HG02852 (cell line): ENCODE results near the gene CACNA2D4.

Experiments
- ATAC-seq: cut with Tn5 transposase; IDR thresholded peaks from one replicate; pipeline ENCODE4 v1.9.1; 2021; ENCODE audit warnings: mild to moderate bottlenecking, moderate library complexity; ENCODE audit not compliant: unreplicated experiment

CACNA2D4 gene

DNA sequence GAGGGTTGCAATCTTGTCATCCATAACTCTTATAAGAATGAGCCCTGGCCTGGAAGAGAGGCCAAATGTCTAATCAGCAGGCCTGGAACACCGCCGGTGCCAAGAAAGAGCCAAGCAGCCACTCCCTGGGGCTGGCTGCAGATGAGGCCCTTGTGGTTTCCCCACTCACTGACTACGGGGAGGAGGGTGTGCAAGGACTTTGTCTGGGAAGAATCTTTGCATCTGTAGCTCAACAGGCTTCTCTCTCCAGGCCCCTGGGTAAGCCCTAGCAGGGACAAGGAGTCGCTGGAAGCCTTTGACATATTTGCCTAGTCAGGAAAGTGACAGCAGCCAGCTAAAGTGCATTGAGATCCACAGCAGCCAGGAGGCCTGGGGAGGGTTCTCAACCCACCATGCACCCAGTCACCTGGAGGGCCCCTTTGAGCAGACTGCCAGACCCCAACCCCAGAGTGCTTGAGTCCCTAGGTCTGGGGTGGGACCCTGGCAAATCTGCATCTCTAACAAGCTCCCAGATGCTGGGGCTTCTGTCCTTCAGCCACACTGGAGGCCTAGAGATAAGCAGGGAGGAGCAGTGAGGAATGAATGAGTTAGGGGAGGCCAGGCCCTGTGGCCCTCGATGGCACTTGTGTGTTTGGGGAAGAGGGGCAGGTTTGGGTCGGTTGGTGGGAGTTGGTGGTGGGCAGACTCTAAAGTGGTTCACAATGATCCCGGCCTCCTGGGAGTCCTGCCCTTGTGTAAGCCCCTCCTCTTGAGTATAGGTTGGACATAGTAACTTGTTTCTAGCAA lies 112.0 kb downstream of the CACNA2D4 start:
- ATAC-seq, result no peak

DNA sequence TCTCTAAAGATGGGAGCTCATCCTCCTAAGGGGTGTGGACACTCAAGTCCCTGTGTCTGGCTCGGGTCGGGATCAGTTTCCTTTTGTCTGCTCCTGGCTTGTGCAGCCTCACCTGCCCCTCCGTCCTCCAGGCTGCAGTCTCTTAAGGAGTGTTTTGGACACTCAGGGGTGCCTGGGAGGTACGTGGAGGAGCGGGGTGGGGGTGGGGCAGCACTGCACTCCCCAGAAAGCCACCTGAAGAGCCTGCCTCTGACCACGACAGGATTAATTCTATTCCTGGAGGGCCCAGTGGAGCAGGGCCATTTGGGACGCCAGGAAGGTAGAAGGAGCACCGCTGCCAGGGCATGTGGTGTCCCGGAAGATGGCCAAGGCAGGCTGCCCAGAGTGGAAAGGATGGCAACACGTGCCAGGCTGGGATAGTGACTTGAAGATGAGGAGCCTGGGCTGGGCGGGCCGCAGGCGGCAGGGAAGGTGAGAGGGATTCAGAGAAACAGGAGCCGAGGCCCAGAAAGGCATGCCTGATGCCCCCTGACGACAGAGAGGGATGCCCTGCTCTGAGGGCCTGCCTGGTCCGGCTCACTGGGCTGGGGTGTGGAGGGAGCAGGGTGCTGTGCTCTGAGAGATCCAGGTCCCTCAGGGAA lies 112.9 kb downstream of the CACNA2D4 start:
- ATAC-seq, result no peak

GRCh38 chr12:1804545-1805332 lies 113.7 kb downstream of the CACNA2D4 start:
- peak; percentile 96 for ATAC-seq

DNA sequence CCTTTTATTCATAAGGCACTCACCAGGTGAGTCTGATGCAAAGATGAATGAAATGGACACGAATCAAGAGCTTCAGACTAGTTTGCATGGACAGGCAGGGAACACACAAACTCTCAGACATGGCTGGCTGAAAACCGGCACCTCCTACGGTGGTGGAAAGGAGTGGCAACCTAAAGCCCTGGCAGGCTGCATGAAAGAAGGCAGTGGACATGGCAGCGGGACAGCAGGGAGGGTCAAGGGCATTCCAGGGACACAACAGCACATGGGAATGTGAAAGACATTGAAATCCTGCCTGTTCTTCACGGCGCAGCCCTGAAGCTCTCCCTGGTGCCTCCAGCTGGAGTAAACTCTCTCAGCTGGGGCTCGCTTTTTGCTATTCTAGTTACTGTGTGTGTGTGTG lies 114.7 kb downstream of the CACNA2D4 start:
- ATAC-seq, result no peak

DNA sequence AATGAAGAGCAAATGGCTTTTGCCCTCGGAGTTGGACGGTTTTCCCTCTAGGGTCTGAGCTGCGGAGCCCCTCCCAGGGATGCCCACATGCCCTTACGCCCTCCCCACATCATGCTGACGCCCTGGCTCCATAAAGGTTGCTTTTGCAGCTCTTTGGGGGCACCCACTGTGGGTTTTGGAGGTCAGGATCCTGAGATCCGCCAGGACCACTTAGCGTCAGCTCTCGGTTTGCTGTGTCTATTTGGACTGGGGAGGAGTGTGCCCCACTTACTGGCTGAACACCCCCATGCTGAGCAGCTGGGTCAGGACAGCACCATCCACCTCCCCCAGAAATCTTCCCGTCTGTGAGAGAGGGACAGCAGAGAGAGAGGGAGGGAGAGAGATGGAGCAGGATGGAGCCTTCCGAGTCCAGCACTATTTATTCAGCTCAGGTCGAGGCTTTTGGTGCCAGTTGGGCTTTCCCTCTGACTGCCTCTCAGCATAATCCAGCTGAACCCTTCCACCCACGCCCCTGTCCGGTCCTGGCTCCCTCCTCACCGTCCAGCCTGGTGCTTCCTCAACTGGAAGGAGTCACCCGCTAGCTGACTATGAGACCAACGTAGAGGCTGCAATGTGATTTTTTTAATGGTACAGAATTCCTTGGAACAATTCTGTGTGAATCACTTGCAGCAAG lies 117.0 kb downstream of the CACNA2D4 start:
- no peak for ATAC-seq

GRCh38 chr12:1800401-1801302 lies 117.8 kb downstream of the CACNA2D4 start:
- ATAC-seq, result no peak

GRCh38 chr12:1799882-1800400 lies 118.5 kb downstream of the CACNA2D4 start:
- ATAC-seq, result no peak

DNA sequence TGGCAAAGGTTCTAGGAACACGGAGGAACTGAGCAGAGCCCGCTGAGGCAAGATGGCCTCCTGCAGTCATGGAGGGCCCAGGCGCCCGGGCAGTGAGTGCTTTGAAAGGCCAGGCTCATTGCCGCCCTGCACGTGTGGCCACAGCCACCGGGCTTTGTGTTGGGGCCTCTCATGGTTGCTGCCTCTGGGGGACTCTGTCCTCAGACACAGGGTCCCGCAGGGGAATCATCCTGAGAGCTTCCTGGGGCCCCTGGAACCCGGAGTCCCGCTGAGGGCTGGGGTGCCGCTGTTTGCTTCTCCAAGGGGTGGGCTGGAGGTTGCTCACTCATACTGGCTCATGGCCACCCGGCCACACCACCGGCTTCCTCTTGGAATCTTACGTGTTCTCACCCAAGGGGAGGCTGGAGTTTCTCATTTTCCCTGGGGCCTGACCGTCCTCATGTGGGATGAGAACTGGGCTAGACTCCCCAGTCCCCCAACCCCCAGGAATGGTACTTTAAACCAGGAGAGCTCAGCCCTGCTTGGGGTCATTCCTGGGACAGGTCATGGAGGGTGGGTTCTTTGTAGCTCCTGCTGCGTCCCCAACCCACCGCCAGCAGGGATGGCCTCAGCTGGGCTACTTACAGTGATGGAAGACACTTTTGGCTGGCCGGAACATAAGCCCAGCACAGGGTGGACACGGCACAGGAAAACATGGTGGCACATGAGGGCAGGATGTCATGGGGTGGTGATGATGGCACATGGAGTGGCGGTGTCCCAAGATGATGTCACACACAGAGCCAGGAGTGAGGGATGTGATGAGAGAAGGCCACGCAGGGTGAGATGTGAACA lies 119.2 kb downstream of the CACNA2D4 start:
- ATAC-seq, result no peak

DNA sequence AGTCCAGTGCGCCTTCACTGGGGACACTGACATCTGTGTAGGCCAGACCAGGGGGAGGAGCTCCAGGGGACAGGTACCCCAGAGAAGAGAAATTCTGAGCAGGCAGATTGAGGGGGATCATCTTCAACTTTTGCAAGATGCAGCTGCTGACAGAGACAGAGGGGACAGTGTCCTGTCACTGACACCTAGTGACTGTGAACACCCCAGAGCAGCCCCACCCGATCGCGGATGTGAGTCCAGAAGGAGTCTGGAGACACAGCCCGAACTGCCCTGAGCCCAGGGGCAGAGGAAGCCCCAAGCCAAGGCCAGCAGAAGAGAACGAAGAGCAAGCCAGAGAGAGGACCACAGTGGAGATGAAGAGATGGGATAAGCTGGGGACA lies 119.8 kb downstream of the CACNA2D4 start:
- no peak for ATAC-seq

DNA sequence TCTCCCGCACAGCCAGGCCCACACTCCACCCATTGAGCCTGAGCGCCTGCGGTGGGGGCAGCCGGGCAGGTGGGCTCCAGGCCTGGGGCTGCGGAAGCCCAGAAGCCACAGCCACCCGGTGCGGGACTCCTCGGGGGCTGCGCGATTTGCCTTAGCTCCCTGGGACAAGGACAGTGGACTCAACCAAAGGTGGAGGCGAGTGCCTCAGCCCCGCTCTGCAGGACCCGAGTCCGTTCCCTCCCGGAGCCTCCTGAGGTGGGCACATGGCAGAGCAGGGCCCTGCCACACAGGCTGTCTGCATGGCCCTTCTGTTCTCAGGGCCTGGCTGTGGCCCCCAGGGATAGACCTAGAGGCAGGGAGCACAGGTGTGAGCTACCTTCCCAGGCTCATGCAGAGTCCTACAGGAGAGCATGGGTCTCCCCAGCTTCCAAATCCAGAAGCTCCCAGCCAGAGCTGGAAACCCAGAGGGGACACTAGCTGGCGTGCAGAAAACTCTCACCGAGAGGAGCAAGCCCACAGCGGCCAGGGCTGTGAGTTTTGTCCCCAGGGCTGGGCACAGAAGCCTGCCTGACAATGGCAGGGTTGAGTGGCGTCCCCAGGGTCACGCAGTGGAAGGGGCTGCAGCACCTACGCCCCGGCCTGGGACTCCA lies 120.3 kb downstream of the CACNA2D4 start:
- ATAC-seq, result no peak

DNA sequence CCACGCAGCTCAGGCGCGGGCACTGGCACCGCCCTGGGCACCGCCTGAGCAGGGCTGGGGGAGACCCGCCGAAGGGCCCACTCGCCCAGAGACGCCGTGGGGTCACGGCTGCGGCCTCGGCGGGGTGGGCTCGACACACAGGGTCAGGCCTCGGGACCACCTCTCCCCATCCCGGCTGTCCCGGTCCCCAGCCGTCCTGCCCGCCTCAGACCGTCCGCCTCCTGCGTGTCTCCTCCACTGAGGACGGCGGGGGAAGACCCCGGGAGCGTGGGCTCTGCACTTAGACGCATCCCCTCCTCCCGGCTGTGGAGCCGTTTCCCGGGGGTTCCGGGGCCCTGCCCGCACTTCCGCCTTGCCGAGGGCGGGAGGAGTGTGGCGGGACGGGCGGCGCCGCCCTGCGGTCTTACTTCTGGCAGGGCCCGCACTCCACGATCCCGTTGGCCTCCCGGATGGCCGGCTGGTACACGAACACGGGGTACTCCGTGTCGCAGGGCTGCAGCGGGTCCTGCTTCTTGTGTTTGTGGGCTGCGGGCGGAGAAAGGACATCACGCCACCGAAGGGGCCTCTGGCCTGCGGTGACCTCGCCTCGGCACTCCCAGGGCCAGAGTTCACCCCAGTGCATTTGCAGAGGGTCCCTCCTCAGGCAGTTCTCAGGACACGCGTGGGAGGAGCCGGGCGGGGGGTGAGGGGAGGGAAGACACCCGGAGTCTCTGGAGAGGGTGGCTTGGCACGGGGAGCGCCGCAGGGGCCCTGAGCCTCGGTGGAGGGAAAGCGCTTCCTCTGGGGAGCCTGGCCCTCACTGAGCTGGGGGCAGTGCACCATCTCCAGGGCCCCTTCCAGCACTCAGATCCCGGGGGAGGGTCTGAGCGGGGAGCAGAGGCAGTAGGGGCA lies 121.2 kb downstream of the CACNA2D4 start:
- peak; percentile 29 for ATAC-seq

GRCh38 chr12:1796515-1797010 lies 121.9 kb downstream of the CACNA2D4 start:
- ATAC-seq, result peak; percentile 31

- ATAC-seq, result peak; percentile 94
These were observed 122.5 kb downstream of the CACNA2D4 start for GRCh38 chr12:1795785-1796514.

- no peak for ATAC-seq
These were observed 123.1 kb downstream of the CACNA2D4 start for GRCh38 chr12:1795221-1795784.

- no peak for ATAC-seq
These were observed 123.9 kb downstream of the CACNA2D4 start for GRCh38 chr12:1794440-1795090.
